Muscle of leg (tissue), 11 donors: ENCODE data around the gene CCL28. TPM values are rescaled to one million over a fixed set of nuclear protein-coding genes. Genes with fewer than 3 reads are reported as not detected.
"Not testable (repeated sequence)": the region's sequence is repeated elsewhere in the genome, so short reads cannot be mapped to it uniquely, and the experiment has no call there.

Experiments used
- DNase-seq: peaks from one replicate; pipeline ENCODE4 v3.0.0; 2013
- H3K27ac ChIP-seq: one replicate; pipeline ENCODE4 v1.5.1; 2013; ENCODE audit warnings: mild to moderate bottlenecking, low read length, control low read depth
- H3K27me3 ChIP-seq: one replicate; pipeline ENCODE4 v1.6.1; 2013; ENCODE audit warnings: low read length; ENCODE audit not compliant: control insufficient read depth, insufficient read depth
- H3K36me3 ChIP-seq: one replicate; pipeline ENCODE4 v1.6.1; 2013; ENCODE audit warnings: low read length; ENCODE audit not compliant: control insufficient read depth, insufficient read depth
- H3K4me1 ChIP-seq: one replicate; pipeline ENCODE4 v1.6.1; 2013; ENCODE audit warnings: low read length; ENCODE audit not compliant: control insufficient read depth, insufficient read depth
- H3K4me3 ChIP-seq: one replicate; pipeline ENCODE4 v1.5.1; 2013; ENCODE audit warnings: low read length, control low read depth
- H3K9me3 ChIP-seq: replicated peaks from 2 replicates; pipeline ENCODE4 v1.6.1; 2013; ENCODE audit warnings: low read depth, low read length; ENCODE audit not compliant: control insufficient read depth
- whole genome bisulfite sequencing: methylation state at CpG from one replicate; pipeline ENCODE4 v1.1.5; 2013; ENCODE audit warnings: missing lambda C conversion rate; ENCODE audit not compliant: insufficient coverage; 5-methylcytosine and 5-hydroxymethylcytosine counted together
- polyA plus RNA-seq, 8 donors: library from polyadenylated mRNA; unstranded; fragments of 120-200 nt; gene quantifications; one replicate each; pipeline versions ENCODE4 v1.2.1 to v1.2.3, GENCODE V29; 2013; ENCODE audit warnings: inconsistent platforms in 1 of 8, low replicate concordance in 1 of 8; ENCODE audit not compliant: insufficient read length in 8 of 8, insufficient read depth in 1 of 8
- total RNA-seq: library from RNA; stranded (reverse); fragments of 120-200 nt; gene quantifications from one replicate; pipeline ENCODE4 v1.2.4, GENCODE V29; 2013

CCL28 gene
- total and polyA plus RNA-seq, 9 donors = 0.18 to 0.79 (median 0.37) TPM

DNA sequence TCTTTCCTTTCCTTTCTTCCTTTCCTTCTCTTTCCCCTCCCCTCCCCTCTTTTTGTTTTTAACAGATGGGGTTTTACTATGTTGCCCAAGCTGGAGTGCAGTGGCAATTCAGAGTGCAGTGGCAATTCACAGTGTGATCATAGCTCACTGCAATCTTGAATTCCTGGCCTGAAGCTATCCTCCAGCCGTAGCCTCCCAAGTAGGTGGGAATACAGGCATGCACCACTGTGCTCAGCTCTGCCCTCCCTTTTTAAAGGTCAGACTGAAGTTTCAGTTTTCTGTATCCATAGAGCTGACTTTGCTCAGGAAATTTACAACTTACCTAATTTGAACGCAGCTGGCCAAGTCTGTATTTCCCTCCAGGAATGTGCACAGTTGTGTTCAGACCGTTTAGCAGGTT lies 696 bp downstream of the CCL28 start:
- no peaks in the 10 kb centered on the region for H3K27me3 ChIP-seq
- H3K36me3 ChIP-seq = no peaks in the 10 kb centered on the region
- H3K9me3 ChIP-seq = no peaks in the 10 kb centered on the region
- DNase-seq = no peak
- H3K4me3 ChIP-seq = no peak overlapping the region
- WGBS = 30% methylated on average over 2 of the region's 3 CpGs
- H3K27ac ChIP-seq = no peak overlapping the region
- no peaks in the 10 kb centered on the region for H3K4me1 ChIP-seq

DNA sequence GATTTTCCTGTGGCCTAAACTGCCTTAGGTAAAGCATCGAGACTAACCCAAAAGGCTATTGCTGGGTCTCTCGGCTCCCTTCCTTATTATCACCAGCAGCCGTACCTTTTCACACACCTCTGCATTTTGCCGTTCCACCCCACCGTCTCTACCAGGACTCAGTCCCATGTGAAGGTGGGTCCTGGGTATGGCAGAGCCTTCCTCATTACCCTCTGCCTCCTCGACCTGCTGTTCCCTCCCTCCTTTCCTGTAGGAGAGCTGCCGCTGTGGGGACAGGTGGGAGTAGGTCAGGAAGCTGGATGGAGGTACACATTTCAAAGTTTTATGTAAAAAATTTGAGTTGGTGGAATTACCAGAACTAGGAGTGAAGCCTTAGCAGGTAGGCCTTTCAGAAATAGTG lies 1.8 kb downstream of the CCL28 start:
- no peak overlapping the region for H3K4me3 ChIP-seq
- H3K4me1 ChIP-seq = no peaks in the 10 kb centered on the region
- no peak for DNase-seq
- H3K9me3 ChIP-seq = no peaks in the 10 kb centered on the region
- H3K36me3 ChIP-seq = no peaks in the 10 kb centered on the region
- WGBS = 93% methylated on average over 3 of the region's 7 CpGs
- H3K27ac ChIP-seq = no peak overlapping the region
- H3K27me3 ChIP-seq = no peaks in the 10 kb centered on the region

DNA sequence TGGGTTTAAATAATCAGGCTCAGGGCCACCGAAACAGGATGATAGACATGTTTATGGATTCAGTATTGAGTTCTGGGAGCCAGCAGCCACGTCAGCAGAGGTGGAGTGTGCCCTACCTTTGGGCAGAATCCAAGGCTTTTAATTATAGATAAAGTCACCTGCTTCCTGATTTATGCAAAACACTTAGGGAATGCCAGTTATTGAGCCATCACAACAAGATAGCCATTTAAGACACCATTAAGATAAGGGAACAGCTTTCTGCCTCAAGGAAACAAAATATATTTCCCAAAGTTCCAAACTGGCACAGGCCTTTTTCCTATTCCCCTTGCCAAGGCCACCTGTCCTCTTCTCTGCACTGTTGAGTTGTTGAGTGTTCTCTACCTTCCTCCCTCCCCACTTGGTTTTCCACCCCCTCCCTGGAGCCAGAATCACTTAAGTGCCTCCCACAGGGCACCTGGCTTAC lies 2.4 kb downstream of the CCL28 start:
- no peaks in the 10 kb centered on the region for H3K9me3 ChIP-seq
- no peak for DNase-seq
- no peak overlapping the region for H3K27ac ChIP-seq
- no peaks in the 10 kb centered on the region for H3K4me1 ChIP-seq
- WGBS = 40% methylated on average over 1 of the region's 2 CpGs
- no peaks in the 10 kb centered on the region for H3K27me3 ChIP-seq
- no peaks in the 10 kb centered on the region for H3K36me3 ChIP-seq
- H3K4me3 ChIP-seq = no peak overlapping the region

DNA sequence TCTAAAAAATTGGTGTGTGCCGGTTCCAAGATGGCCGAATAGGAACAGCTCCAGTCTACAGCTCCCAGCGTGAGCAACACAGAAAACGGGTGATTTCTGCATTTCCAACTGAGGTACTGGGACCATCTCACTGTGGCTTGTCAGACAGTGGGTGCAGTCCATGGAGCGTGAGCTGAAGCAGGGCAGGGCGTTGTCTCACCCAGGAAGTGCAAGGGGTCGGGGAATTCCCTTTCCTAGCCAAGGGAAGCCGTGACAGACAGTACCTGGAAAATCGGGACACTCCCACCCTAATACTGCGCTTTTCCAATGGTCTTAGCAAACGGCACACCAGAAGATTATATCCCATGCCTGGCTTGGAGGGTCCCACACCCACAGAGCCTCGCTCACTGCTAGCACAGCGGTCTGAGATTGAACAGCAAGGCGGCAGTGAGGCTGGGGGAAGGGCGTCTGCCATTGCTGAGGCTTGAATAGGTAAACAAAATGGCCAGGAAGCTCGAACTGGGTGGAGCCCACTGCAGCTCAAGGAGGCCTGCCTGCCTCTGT lies 9.6 kb downstream of the CCL28 start:
- not testable (repeated sequence) for H3K4me3 ChIP-seq, H3K27ac ChIP-seq, H3K27me3 ChIP-seq, H3K9me3 ChIP-seq, H3K36me3 ChIP-seq, H3K4me1 ChIP-seq, DNase-seq
- WGBS = 89% methylated on average over 9 of the region's 16 CpGs

DNA sequence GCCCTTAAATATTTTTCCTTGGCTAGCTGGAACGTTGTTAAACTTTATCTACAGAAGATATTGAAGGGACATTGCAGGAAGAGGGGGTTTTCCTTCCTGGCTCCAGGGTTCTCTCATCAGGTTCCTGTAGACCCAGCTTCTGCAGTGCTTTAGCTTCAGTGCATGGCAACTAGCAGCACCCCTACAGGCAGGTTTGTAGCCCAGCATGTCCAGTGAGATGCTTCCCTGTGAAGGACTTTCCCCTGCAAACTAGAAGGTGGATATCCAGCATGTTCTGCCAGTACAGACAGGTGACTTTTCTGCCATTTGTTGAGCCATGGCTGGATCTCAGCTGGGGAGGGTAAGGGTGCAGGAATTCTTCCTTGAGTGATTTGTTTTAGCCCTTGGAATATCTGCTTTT lies 10.4 kb downstream of the CCL28 start:
- Histone ChIP-seq H3K4me1 (peaks cover 1% of the 10 kb centered on the region), H3K9me3 (no peaks in the 10 kb centered on the region), H3K4me3 (no peak overlapping the region), H3K36me3 (no peaks in the 10 kb centered on the region), H3K27me3 (peaks cover 7% of the 10 kb centered on the region), H3K27ac (no peak overlapping the region)
- DNase-seq = no peak
- no CpG with 5 or more reads among the region's 1 CpG for WGBS

DNA sequence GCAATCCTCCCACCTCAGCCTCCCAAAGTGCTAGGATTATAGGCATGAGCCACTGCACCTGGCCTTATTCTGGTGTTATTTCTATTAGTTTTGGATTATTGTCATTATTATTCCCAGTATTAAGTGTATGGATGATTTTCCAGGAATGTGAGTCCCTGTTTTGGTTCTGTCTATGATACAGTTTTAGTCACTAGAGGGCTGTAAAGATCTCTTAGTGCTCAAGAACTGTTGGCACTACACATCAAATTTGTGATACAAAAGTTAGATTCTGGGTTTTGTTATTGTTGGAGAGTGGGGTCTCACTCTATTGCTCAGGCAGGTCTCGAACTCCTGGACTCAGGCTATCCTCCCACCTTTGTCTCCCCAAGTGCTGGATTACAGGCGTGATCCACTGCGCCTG lies 12.1 kb downstream of the CCL28 start:
- Histone ChIP-seq H3K4me3 (no peak overlapping the region), H3K27ac (no peak overlapping the region), H3K27me3 (peaks cover 13% of the 10 kb centered on the region), H3K9me3 (no peaks in the 10 kb centered on the region), H3K36me3 (no peaks in the 10 kb centered on the region), H3K4me1 (peaks cover 4% of the 10 kb centered on the region)
- no CpG with 5 or more reads among the region's 3 CpGs for WGBS
- no peak for DNase-seq

DNA sequence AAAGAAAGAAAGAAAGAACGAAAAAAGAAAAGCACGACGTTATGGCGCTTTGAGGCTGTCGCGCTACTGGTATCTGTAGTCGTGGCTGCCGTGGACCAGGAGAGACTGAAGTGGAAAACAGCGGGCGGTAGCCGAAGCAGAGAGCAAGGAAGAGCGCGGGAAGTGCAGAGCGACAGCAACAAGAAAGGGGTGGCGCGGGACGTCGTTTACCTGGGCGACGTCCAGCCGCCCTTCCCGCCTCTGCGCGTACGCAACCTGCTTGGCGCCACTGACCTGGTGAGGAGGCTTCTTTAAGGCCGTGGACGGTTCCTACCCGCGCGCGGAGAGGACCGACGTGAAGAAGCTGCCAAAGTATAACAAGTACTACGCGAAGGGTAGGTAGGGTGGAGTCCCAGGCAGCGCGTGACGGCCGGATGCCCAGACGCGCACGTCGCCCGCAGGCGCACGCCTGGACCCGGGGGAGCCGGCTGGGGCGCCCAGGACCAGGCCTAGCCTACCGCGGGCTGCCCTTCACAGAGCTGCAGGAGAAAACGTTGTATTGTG lies 15.4 kb downstream of the CCL28 start:
- H3K4me1 ChIP-seq = peaks cover 4% of the 10 kb centered on the region
- no peaks in the 10 kb centered on the region for H3K36me3 ChIP-seq
- peak; percentile 27 for DNase-seq
- 3% methylated on average over 46 of the region's 53 CpGs for WGBS
- peaks cover 13% of the 10 kb centered on the region for H3K27me3 ChIP-seq
- H3K27ac ChIP-seq = no peak overlapping the region
- peak overlapping the region; percentile 38 for H3K4me3 ChIP-seq
- H3K9me3 ChIP-seq = no peaks in the 10 kb centered on the region

DNA sequence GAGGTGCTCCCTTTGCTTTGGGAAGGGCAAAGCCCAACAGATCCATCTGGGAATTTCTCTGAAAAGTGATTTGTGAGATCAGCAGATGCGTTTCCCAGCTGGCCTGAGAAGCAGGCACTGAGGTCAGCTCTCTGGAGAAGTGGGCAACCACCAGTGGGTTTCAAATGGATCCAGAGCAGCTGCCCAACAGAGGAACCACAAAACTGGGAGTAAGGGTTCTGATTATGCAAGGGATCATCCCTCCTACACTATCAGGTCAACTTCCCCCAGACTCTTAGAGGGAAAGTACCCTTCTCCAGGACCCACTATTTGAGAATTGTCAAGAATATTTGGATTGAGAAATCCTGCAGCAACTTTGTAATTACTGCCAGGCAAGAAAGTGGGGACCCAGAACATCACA lies 21.7 kb downstream of the CCL28 start:
- Histone ChIP-seq H3K9me3 (no peaks in the 10 kb centered on the region), H3K36me3 (no peaks in the 10 kb centered on the region), H3K4me1 (no peaks in the 10 kb centered on the region), H3K27me3 (no peaks in the 10 kb centered on the region), H3K27ac (no peak overlapping the region), H3K4me3 (no peak overlapping the region)
- DNase-seq = no peak
- WGBS = no CpG with 5 or more reads among the region's 1 CpG

DNA sequence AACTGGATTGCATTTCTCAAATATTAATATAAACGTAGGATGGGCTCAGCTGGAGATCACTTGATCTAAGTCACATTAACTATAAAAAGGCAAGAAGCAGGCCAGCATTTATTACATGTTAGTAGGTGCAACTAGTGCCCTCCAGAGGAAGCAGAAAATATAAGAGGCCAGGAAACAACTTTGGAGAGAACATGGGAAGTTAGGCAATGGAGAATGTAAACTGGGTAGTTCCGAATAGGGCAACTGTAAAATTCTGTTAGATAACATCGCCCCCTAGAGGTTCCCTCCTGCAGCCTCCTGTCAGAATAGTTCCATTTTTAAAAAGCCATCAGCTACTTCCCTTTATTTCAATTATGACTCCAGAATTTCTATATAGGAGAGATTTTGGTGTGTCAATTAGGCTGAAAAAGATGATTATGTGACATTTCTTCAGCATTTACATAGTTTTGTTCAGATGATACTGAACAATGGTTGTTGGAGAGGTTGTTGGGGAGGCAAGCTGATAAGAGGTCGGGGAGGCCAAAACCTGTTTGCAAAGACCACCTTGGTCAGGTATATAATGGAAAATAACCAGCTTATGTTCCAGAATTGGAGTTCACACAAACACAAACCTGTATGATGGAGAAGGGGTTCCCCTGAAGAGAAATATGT lies 22.4 kb downstream of the CCL28 start:
- whole genome bisulfite sequencing = no CpG with 5 or more reads among the region's 4 CpGs
- H3K36me3 ChIP-seq = no peaks in the 10 kb centered on the region
- H3K4me1 ChIP-seq = no peaks in the 10 kb centered on the region

DNA sequence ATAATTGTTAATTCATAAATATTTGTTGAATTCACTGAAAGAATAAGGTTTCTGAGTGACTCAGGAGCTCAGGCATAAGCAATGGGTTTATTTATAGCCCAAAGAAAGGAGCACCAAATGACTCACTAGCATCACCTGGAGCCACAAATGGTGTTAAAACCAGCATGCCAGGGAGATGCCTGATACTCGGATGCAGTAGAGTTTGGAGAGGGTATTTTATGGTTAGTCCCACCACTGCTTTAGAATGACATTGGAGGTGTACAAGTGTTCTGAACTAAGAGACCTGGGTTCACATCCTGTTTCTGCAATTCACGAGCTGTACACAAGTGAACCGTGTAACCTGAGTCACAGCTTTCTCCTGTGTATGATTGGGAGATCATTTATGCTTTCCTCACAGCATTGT lies 25.2 kb downstream of the CCL28 start:
- Histone ChIP-seq H3K27ac (no peak overlapping the region), H3K4me3 (no peak overlapping the region), H3K4me1 (no peaks in the 10 kb centered on the region), H3K9me3 (no peaks in the 10 kb centered on the region), H3K27me3 (no peaks in the 10 kb centered on the region), H3K36me3 (no peaks in the 10 kb centered on the region)
- no peak for DNase-seq
- whole genome bisulfite sequencing = 33% methylated on average over 1 of the region's 3 CpGs

More for the DNA sequence above, 22.4 kb downstream of the CCL28 start:
- DNase-seq = peak; percentile 78
- Histone ChIP-seq H3K9me3 (no peaks in the 10 kb centered on the region), H3K27ac (no peak overlapping the region), H3K27me3 (no peaks in the 10 kb centered on the region), H3K4me3 (no peak overlapping the region)
